Medulla oblongata (tissue), 1 donor: ENCODE data around the gene MAP3K3.

Source experiments
- DNase-seq: peaks from one replicate; pipeline ENCODE4 v3.0.0-alpha.2; 2015; ENCODE audit errors: extremely low spot score

MAP3K3 gene

DNA sequence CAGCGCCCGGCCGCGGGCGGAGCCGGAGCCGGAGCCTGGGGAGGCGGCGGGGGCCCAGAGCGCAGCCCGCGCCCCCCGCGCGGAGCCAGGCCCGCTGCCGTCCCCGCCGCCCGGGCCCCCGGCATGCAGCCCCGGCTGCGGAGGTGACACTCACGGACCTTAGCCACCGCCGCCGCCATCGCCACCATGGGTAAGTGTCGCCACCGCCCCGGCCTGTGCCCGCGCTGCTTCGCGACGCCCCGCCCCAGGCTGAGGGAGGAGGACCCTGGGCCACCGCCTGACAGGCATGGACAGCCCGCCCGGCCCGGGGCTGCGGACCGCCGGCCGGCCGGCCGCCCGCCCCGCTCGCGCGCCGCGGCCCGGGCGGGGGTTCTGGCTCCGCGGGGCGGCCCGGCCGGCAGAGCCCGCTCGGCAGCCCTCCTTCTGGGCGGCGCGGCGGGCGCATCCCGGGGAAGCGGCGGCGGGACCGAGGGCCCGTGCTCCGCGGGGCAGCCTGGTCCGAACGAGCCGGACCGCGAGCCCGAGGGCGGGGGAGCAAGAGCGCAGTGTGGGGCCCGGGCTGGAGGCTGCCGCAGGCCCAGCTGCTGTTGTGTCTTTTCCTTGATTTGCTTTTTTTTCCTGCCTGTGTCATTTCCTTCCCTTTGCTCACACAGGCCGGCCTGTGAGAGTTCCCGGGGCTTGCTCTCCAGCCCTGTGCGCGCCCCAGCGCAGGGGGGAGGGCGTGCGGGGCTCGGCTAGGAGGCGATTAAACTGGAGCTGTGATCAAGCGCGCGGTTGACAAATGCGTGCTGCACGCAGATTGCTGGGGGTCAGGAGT, 565 bp downstream of the MAP3K3 start:
- DNase-seq, result peak; percentile 65

DNA sequence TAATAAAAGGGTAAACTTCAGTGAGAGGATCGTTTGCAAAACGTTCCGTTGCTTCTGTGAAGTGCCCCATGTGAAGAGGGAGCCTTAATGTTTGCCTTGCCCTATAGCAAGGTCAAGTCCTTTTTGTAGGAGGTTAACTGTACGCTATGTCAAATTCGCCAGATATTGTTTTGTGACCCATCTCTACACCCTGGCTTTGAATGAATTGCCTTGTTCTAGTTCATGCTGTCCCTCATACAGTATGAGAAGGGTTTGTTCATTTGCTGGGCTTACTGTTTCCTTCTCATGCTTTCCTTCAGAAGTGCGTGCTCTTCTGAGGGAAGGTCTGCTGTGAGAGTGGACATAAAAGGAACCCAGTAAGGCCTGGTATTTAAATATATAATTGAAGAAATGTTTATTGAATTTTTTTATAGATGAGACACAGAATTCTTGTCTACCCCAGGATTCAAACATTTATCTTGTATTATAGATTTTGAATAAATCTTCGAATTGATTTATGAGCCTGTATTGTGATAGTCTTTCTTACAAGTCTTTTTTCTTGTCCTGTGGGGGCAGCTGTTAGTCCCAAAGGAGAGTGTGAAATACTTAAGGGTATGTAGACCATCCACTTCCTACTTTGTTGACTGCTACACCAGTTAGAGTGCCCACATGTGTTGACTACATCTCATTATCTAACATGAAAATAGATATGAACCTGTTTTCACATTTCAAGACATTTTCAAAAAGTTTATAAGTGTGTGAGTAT, 1.7 kb downstream of the MAP3K3 start:
- peak; percentile 33 for DNase-seq

DNA sequence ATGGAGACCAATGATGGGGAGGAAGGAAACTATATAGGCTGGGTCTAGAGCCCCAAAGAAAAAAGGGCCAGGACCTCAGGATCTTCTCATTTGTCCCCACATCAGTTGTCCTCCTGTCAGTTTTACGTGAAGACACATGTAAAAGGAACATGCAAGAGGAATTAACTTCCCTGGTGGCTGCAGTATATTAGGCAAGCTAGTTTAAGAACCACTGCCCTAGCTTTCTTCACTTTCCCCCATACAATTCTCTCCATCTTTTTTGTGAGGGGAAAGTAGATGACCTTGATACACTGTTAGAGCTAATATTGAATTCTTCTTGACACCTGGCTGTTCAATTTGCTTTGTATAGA, 2.3 kb downstream of the MAP3K3 start:
- DNase-seq, result no peak

DNA sequence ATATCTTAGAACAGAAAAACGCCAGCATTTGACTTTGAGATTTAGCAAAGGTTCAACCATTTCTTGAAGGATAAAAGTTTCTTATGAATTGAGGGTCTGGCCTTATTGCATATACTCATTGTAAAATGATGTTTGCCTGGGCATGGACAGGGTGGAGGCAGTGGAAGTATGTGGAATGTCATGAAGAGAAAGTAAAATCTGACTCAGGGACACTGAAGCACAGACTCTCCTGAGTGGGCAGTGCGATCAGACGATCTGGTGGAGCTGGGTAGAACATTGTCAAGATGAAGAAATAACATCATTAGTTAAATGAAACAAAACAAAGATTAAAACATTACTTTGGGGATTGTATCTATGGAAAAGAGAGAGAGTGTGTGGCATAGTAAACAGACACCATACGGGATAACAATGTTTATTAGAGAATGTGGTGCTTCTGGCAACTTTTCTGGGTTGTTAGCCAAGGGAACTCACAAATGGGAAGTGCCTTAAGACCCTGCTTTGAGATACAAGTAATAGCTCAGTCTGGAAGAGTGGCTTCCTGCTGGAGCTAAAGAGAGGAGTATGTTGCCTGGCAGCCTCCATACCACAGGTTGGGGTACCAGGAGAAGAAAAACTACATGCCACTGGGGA, 4.4 kb downstream of the MAP3K3 start:
- no peak for DNase-seq

DNA sequence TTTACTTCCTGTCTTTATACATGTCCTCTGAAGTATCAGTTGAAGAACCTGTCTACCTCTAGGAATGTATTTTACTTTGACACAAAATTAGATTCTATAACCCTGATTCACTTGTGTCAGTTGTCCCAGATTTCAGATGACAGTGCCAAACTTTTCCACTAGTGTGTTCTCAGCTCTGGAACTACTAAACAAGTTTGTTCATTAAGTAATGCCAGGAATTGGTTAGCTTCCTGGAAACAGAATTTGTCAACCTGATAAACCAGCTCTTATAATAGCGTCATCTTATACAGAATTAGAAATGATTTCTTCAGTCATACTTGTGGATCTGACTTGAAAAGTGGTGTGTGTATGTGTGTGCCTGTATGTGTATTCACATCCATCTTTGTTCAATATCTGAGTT, 7.4 kb downstream of the MAP3K3 start:
- DNase-seq, result no peak

DNA sequence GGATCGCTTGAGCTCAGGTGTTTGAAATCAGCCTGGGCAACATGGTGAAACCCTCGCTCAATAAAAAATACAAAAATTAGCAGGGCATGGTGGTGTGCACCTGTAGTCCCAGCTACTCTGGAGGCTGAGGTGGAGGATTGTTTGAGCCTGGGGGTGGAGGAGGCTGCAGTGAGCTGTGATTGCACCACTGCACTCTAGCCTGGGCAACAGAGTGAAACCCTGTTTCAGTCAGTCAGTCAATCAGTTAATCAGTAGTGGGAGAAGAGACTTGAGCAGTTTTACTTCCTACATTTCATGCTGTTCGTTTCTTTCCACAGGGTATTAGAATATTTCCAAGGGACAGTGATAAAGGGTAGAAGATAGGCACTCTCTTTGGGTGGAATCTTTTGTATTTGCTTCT, 8.8 kb downstream of the MAP3K3 start:
- no peak for DNase-seq

DNA sequence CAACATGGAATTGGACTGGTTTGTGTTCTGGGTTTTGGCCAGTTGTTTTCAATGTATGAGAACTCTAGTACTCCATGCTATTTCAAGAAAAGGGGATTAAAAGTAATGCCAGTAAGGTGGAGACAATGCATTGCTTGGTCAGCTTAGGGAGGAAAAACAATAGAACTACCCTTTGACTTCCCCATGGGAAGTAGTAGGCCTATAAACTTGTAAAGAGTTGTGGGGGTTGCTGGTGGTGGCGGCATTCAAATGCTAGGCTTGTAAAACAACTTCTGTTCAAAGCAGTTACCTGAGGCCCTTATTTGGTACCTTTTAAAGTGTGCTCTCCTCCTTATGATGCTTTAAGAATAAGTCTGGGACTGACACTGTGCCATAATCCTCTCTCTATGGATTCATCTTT, 9.4 kb downstream of the MAP3K3 start:
- no peak for DNase-seq

DNA sequence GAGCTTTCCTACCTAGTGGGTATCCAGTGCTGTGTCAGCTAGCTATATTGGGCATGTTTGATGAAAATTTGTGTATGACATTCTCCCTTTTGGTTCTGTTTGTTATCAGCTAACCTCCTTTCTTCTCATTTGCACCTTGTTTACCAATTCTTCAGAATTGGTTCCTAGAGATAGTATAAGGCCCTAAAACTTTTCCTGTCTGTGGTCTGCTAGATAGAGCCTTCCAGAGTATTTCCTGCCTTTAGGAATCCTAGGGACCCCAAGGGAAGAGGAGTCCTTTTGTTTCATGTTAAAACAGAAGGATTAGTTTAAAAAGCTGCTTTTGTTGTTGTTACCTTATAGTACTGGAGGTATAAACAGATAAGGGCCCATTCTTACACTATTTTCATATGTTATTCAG, 11.5 kb downstream of the MAP3K3 start:
- DNase-seq, result no peak

DNA sequence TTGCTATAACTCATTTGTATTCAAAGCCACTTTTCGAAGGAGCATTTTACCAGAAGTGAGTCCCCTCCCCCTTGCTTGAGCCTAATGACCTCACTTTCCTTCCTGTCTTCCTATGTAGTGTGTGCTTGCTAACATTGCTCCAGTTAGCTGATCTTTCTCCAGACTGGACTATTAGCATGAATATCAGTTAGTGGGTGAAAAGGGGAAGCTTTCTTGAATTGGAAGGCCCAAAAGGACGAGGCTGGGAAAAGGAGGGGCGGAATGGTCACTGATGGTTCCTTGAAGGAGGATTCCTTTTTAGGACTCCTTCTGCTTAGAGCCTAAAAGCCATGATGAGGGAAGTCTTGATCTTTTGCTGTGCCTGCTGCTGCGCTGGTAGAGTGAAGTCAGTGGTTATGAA, 11.9 kb downstream of the MAP3K3 start:
- DNase-seq, result peak; percentile 47

DNA sequence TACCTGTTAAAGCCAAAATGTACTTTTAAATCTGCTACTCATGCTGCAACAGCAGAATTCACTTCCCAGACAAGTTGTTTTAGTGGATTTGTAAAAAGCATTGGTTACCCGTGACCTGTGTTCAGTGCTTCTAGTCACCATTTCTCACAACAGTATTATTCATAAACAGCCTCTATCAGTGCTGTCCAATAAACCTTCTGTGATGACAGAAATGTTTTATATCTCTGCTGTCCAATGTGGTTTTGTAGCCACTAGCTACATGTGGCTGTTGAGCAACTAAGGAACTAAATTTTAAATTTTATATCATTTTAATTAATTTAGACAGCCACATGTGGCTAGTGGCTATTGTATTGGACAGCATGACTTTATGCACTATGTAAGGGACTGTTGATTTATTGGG, 12.6 kb downstream of the MAP3K3 start:
- DNase-seq, result no peak

DNA sequence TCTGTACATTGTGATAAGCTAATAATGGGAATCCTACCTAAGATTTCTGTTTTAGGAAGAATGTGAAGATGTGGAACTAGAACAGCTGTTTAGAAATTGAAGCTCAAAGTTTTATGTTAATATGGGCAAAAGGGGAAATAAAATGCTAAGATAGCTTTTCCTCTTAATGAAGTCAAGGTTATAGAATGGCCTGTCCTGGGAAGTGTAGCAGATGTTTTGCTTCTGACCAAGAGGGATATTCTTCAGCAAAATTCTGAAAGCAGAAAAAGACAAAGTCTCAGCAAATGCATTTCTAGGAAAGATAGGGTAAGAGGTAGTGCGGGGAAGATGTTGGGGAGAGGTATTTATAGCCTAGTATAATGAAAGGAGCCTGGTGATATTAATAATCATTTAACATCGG, 13.1 kb downstream of the MAP3K3 start:
- no peak for DNase-seq

DNA sequence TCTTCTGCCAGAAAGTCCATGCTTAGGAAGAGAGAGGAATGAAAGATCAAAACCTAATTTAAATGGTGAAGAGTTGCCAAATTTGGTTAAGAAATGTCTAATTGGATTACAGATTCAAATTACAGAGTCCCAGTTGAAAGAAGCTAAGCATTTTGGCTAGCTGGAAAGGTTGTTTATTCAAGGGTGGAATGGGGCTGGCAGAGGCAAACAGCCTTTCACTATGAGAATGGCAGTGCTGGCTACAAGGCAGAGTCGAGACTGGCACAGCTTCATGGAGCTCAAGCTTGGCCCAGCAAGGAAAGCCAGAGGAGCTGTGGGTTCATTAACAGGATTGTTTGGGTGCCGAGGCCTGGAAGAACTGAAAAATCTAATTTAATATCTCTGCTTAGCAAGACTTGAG, 13.6 kb downstream of the MAP3K3 start:
- peak; percentile 78 for DNase-seq

DNA sequence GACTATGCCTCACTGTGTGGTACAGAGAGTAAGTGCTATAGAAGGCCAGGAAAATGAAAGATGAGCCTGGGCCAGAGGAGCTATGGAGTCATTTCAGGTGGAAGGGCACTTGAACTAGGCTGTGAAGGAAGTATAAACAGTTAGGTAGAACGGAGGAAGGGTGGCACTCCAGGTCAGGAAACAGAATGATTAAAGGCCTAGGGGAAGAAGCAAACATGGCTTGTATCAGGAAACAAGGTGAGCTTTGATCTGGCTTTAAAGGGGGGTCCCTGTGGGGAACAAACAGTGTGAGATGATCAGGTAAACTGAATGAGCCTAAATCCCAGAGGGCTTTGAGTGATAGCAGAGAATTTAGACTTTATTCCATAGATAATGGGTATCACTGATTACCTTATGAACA, 16.9 kb downstream of the MAP3K3 start:
- DNase-seq, result no peak

DNA sequence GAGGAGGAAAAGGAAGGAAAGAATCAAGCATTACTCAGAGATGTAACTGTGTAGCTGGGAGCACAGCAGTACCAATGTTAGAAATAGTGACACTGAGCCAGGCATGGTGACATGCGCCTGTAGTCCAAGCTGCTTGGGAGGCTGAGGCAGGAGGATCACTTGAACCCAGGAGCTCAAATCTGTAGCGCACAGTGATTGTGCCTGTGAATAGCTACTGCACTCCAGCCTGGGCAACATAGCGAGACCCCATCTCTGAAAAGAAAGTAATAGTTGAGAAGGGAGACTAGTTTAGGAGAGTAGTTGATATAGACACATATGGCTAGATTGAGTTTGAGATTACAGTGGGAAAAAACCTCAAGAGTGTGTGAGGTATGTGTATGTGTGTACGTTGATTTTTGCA, 17.8 kb downstream of the MAP3K3 start:
- DNase-seq, result no peak

DNA sequence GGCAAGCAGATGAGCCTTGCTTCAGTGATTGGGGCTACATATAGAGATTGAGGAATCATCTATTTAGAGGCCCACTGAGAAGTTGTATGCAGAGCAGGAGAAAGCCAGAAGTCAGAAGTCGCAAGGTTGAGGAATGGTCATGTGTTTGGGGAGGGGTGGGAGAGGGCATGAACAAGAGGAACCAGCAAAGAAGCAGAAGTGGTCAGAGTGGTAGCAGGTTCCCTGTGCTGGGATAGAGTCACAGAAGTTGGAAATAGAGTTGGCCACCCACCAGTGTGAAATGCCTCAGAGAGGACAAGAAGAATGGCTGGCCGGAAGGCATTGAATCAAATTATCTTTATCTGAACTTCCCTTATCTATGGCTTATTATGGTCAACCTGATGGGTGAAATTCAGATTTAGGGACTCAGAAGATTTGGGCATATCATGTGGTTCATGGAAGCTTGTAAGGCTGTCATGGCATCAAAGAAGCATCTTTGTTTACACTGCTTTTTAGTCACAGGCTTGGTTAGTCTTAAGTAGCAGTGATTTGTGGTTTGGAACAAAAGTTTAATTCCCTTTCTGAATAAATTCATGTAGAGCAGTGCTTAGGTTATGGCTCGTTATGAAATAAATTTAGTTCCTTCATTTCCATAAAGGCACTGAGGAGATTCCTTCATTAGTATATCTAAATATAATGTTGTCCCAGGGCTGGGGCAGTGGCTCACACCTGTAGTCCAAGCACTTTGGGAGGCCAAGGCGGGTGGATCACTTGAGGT, 19.7 kb downstream of the MAP3K3 start:
- DNase-seq, result peak; percentile 88

DNA sequence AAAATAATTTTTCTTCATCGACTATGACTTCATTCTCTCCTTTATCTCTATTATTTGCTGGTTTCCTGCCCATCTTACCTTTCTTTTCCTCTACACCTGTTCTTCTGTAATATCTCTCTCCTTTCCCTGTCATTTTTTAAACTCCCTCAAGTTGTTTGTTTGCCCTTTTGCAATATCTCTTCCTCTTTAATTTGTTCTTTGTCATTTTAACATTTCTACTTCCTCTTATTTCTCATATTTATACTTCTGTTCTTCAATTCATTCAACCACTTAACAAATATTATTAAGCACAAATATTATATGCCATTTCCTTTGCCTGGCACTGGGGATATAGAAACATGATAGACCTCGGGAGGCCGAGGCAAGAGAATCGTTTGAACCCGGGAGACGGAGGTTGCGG, 22.6 kb downstream of the MAP3K3 start:
- DNase-seq, result no peak

DNA sequence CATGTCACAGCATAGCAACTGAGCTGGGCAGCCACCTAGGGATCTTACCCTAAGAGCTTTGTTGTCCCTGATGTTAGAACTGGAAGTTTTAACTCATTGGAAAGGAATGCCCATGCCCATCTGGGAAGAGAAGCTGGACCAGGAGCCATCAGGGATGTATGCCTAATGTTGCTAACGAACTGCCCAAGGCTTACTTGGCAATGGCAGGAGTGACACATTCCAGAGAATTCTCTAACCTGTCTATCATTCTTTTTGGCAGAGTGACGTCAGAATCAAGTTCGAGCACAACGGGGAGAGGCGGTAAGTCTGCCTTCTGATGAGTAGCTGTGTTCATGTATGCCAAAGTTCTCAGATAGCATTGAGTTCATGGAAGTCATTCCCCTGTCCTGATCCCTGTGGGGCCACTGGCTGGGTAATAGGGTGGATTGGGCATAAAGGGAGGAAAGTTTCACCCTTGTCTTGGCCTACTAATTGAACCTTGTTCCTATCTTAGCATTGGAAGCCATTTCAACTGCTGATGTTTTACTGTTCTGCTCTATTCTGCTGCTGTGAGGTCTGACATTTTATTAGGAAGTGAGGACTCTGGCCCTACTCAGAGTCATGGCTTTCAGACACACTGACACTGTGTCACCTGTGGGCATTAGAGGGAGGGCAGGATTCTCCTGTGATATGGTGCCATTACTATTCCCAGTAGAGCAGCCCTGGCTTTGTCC, 23.7 kb downstream of the MAP3K3 start:
- DNase-seq, result no peak

DNA sequence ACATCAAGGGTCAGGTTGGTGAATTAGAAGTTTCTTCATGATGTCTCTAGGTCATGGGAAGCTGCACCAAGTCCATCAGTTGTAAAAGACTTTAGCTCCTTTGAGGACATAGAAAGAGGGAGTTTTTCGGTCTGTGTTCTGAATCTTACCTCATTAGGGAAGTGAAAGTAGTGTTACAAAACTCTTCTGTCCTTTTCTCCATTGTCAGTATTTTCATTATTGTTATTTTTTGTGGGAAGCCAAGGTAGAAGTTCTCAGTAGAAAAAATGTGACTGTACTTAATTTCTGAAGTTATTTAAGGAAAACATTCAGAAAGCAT, 24.2 kb downstream of the MAP3K3 start:
- peak; percentile 50 for DNase-seq

DNA sequence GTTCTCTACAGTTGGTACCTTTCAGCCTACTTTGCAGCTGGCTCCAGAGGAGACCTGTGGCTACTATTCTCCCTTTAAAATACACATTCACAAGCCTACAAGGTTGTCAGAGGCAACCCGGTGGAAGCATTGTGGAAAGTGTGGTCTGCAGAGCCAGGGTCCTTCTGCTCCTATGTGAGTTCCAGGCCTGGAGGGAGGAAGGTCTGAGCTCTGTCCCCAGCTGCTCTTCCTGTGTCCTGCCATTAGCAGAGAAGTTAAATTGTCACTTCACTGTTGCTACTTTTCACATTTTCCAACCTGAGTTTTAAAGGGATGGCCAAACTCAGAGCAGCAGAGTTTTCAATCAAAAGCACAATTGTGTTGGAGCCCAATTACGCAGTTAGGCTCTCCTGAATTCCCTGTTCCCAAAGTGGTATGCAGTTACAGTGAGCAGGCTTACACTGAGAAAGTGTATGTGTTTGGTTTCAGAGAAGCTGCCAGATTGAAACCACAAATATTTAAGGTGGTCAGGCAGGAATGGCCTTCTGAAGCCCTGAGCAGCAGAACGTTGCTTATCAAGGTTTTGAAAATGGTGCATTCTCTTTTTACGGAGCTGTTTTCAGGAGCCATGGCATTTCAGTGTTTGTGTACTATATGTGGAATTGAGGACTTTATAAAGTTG, 25.0 kb downstream of the MAP3K3 start:
- DNase-seq, result no peak

DNA sequence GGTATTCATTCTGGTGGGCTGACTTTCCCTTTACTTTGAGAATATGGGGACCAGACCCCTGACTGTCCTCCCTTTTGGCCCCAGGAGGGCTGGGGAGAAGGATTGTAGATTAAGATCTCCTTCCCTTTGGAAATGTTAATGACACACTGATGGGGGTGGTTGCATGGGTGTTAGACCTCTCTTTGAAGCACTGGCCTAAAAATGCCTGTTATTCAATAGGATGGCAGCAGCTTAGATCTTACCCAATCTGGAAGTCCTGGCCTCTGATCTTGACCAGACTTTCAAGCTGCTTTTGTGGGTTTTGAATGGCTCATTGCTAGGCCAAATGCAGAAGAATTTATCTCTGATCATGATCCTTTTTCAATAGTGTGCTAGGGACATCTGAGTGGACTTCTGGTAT, 25.7 kb downstream of the MAP3K3 start:
- DNase-seq, result no peak

DNA sequence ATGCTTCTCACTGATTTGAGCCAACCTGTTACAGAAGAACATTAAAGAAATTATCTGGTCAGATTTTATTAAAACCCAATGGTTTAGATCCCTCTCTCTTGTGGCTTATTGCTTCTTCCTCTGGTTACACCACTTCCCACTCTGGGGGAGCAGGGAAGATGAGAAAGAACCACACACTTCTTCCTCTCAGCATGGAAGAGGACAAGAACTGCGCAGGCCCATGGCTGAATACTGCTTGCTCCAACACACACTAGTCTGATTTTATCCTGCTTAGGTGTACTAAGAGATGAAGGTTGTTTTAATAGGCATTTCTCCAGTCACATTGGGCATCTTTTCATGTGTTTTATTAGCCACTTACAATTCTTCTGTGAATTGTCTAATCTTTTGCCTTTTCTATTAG, 27.6 kb downstream of the MAP3K3 start:
- DNase-seq, result peak; percentile 61
